ENCODE results near the gene SLC6A20. TPM values are rescaled to one million over a fixed set of nuclear protein-coding genes. Genes with fewer than 3 reads are reported as not detected.

The SLC6A20 gene
- polyA plus RNA-seq, 1 donor (not counting 4 experiments of a cell fraction or from before 2014, with no cell fraction given): 0.34 TPM

GRCh38 chr3:45746165-45746776, 50.1 kb downstream of the SLC6A20 start:
- TF ChIP-seq EZH2 (IDR thresholded peaks at IDR 0.05; ENCODE audit: low read length): no peak
- TF ChIP-seq CTCF (optimal IDR thresholded peaks at IDR 0.05 in 1 of 3, IDR thresholded peaks at IDR 0.05 in 1 of 3, conservative IDR thresholded peaks at IDR 0.05 in 1 of 3; ENCODE audit: extremely low read depth in 1 of 3, insufficient read depth in 2 of 3, low read length in 3 of 3): peak in 1 of 3 experiments; percentile 0
- dilution Hi-C loops (cut with MboI; ENCODE audit: extremely low pct_ligation_motif_present, low sequenced_read_pairs): no loop called here

GRCh38 chr3:45742461-45743089, 53.8 kb downstream of the SLC6A20 start:
- DNase-seq (ENCODE audit: low read depth, low spot score) (no peak), FAIRE-seq (no peak)
- H3K4me3 ChIP-seq (ENCODE audit: control insufficient read depth in 2 of 3, extremely low read depth in 1 of 3, insufficient read depth in 2 of 3, low read depth in 1 of 3, low read length in 3 of 3): no peak overlapping the region
- H2AFZ ChIP-seq (ENCODE audit: control insufficient read depth, low read length): no peak overlapping the region
- TF ChIP-seq CTCF (optimal IDR thresholded peaks at IDR 0.05 in 1 of 3, IDR thresholded peaks at IDR 0.05 in 1 of 3, conservative IDR thresholded peaks at IDR 0.05 in 1 of 3; ENCODE audit: extremely low read depth in 1 of 3, insufficient read depth in 2 of 3, low read length in 3 of 3) (no peak), EZH2 (IDR thresholded peaks at IDR 0.05; ENCODE audit: low read length) (no peak)
- no peak overlapping the region for H3K9ac ChIP-seq (ENCODE audit: control insufficient read depth, extremely low read depth, insufficient read depth, low read length)
- H3K36me3 ChIP-seq (ENCODE audit: control insufficient read depth in 2 of 2, extremely low read depth in 1 of 2, insufficient read depth in 2 of 2, low read length in 2 of 2): peaks cover 12 to 22% of the 10 kb centered on the region in 2 experiments
- no peaks in the 10 kb centered on the region for H3K9me1 ChIP-seq (ENCODE audit: control insufficient read depth, extremely low read depth, insufficient read depth, low read length)
- dilution Hi-C loops (cut with MboI; ENCODE audit: extremely low pct_ligation_motif_present, low sequenced_read_pairs): no loop called here
- H3K27ac ChIP-seq (ENCODE audit: control insufficient read depth, insufficient read depth, low read length): no peak overlapping the region
- no peaks in the 10 kb centered on the region for H3K4me1 ChIP-seq (ENCODE audit: control insufficient read depth, extremely low read depth, insufficient read depth, low read length)
- H3K4me2 ChIP-seq (ENCODE audit: control insufficient read depth, extremely low read depth, insufficient read depth, low read depth, low read length): no peak overlapping the region
- H3K79me2 ChIP-seq (ENCODE audit: control insufficient read depth, insufficient read depth, low read length): no peaks in the 10 kb centered on the region
- H3K27me3 ChIP-seq (ENCODE audit: control insufficient read depth, extremely low read depth, insufficient read depth, low read length): no peaks in the 10 kb centered on the region
- H4K20me1 ChIP-seq (ENCODE audit: control insufficient read depth, extremely low read depth, insufficient read depth, low read length): no peaks in the 10 kb centered on the region
- no peaks in the 10 kb centered on the region for H3K9me3 ChIP-seq (ENCODE audit: control insufficient read depth, low read depth, low read length)

More at GRCh38 chr3:45746165-45746776, 50.1 kb downstream of the SLC6A20 start:
- Histone ChIP-seq H3K27ac (ENCODE audit: control insufficient read depth, insufficient read depth, low read length) (no peak overlapping the region), H3K9ac (ENCODE audit: control insufficient read depth, extremely low read depth, insufficient read depth, low read length) (no peak overlapping the region), H4K20me1 (ENCODE audit: control insufficient read depth, extremely low read depth, insufficient read depth, low read length) (no peaks in the 10 kb centered on the region), H3K4me2 (ENCODE audit: control insufficient read depth, extremely low read depth, insufficient read depth, low read depth, low read length) (no peak overlapping the region), H3K27me3 (ENCODE audit: control insufficient read depth, extremely low read depth, insufficient read depth, low read length) (no peaks in the 10 kb centered on the region), H3K79me2 (ENCODE audit: control insufficient read depth, insufficient read depth, low read length) (no peaks in the 10 kb centered on the region), H2AFZ (ENCODE audit: control insufficient read depth, low read length) (no peak overlapping the region), H3K9me3 (ENCODE audit: control insufficient read depth, low read depth, low read length) (no peaks in the 10 kb centered on the region), H3K9me1 (ENCODE audit: control insufficient read depth, extremely low read depth, insufficient read depth, low read length) (no peaks in the 10 kb centered on the region), H3K4me1 (ENCODE audit: control insufficient read depth, extremely low read depth, insufficient read depth, low read length) (peaks cover 3% of the 10 kb centered on the region), H3K4me3 (ENCODE audit: control insufficient read depth in 2 of 3, extremely low read depth in 1 of 3, insufficient read depth in 2 of 3, low read depth in 1 of 3, low read length in 3 of 3) (no peak overlapping the region), H3K36me3 (ENCODE audit: control insufficient read depth in 2 of 2, extremely low read depth in 1 of 2, insufficient read depth in 2 of 2, low read length in 2 of 2) (peaks cover 7 to 10% of the 10 kb centered on the region in 2 experiments)
- DNase-seq (ENCODE audit: low read depth, low spot score): no peak
- FAIRE-seq: no peak

Data from keratinocyte (primary cell).